ENCODE data around the gene SLC19A1.

Gene SLC19A1

DNA sequence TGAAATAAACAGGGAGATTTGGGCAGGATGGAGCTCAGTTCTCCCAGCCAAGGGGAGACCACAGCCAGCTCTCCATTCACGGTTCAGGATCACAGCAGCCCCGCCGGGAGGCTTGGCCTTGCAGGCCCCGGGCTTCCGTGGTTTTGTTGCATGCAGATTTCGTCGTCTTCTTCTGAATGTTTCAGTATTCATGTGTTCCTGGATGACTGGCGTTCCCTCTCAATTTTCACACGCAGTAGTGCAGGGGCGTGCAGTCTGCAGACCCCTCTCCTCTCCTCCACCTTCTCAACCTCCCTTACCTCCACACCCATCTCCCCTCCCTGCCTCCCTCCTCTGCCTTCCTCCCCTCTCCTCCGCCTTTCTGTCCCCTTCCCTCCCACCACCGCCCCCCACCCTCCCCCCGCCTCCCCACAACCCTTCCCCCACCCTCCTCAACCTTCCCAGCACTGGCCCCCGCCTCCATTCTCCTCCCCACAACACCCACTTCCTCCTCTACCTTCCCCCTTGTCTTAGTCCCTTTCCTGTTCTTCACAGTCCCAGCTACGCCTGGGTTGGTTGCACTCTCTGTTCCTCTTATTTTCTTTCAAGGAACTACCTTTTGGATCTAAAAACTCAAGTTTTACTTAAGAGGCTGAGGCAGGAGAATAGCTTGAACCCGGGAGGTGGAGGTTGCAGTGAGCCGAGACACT, 8.4 kb upstream of the SLC19A1 start:
- no peaks in the 10 kb centered on the region for H3K36me3 ChIP-seq (ENCODE audit: control insufficient read depth, insufficient read depth, low read length)
- TF ChIP-seq, protein P1, sequence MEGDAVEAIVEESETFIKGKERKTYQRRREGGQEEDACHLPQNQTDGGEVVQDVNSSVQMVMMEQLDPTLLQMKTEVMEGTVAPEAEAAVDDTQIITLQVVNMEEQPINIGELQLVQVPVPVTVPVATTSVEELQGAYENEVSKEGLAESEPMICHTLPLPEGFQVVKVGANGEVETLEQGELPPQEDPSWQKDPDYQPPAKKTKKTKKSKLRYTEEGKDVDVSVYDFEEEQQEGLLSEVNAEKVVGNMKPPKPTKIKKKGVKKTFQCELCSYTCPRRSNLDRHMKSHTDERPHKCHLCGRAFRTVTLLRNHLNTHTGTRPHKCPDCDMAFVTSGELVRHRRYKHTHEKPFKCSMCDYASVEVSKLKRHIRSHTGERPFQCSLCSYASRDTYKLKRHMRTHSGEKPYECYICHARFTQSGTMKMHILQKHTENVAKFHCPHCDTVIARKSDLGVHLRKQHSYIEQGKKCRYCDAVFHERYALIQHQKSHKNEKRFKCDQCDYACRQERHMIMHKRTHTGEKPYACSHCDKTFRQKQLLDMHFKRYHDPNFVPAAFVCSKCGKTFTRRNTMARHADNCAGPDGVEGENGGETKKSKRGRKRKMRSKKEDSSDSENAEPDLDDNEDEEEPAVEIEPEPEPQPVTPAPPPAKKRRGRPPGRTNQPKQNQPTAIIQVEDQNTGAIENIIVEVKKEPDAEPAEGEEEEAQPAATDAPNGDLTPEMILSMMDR (IDR thresholded peaks at IDR 0.05; ENCODE audit: insufficient read depth, low read length, poor library complexity, severe bottlenecking): no peak
- H3K27me3 ChIP-seq (replicated peaks; ENCODE audit: control insufficient read depth, insufficient read depth, low read length): no peaks in the 10 kb centered on the region; the same call in 1 of the 2 replicates
- DNase-seq (ENCODE audit: extremely low read depth, insufficient read length): peak; percentile 70
- H3K4me3 ChIP-seq (replicated peaks; ENCODE audit: low read depth, low read length): peak overlapping the region; percentile 12

DNA sequence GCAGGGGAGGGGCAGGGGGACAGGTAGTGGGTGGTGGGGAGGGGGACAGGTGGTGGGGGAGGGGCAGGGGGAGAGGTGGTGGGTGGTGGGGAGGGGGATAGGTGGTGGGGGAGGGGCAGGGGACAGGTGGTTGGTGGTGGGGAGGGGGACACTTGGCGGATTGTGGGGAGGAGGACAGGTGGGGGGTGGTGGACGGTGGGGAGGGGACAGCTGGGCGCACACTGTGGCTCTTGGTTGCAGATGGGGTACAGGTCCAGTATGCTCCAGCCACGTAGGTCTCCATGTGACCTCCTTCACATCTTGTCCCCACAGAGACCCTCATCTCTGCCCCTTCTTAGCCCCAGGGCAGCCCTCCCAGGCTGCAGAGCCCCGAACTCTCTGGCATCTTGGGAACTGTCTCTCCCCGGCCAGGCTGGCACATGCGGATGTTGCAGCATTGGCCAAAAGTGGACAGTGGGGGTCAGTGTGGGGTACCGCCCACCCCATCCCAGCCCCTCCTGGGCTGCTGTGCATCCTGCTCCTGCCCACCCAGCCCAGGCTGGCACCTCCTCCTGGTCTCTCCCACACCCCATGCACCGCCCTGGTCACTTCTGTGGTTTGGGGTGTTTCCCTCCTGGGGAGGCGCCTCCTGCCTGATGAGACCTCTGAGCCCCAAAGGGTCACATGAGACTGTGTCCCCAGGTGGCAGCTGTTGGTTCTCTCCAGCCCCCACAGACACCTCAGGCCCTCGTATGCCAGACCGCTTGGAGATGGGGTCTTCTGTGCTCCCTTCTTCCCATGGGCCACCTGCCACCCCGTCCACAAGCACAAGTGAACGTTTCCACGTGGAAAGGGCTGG, 7.6 kb upstream of the SLC19A1 start:
- peak; percentile 56 for DNase-seq (ENCODE audit: extremely low read depth, insufficient read length)
- Histone ChIP-seq H3K27me3 (replicated peaks; ENCODE audit: control insufficient read depth, insufficient read depth, low read length) (no peaks in the 10 kb centered on the region), H3K4me3 (replicated peaks; ENCODE audit: low read depth, low read length) (peak overlapping the region; percentile 12), H3K36me3 (ENCODE audit: control insufficient read depth, insufficient read depth, low read length) (no peaks in the 10 kb centered on the region)
- TF ChIP-seq, protein P1 (IDR thresholded peaks at IDR 0.05; ENCODE audit: insufficient read depth, low read length, poor library complexity, severe bottlenecking): peak; percentile 24

GRCh38 chr21:45548711-45549491, 6.7 kb upstream of the SLC19A1 start:
- Histone ChIP-seq H3K27me3 (replicated peaks; ENCODE audit: control insufficient read depth, insufficient read depth, low read length) (no peaks in the 10 kb centered on the region), H3K36me3 (ENCODE audit: control insufficient read depth, insufficient read depth, low read length) (no peaks in the 10 kb centered on the region), H3K4me3 (replicated peaks; ENCODE audit: low read depth, low read length) (no peak overlapping the region)
- TF ChIP-seq, protein P1 (IDR thresholded peaks at IDR 0.05; ENCODE audit: insufficient read depth, low read length, poor library complexity, severe bottlenecking): no peak
- DNase-seq (ENCODE audit: extremely low read depth, insufficient read length): no peak

DNA sequence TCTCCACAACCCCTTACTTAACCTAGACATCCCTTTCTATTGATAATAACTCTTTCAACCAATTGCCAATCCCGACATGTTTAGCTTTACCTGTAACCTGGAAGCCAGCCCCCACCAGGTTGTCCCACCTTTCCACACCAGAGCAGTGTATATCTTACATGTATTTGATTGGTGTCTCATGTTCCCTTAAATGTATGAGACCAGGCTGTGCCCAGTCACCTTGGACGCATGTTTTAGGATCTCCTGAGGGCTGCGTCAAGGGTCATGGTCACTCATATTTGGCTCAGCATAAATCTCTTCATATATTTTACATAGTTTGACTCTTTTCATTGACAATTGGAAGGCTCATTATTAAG, 5.3 kb upstream of the SLC19A1 start:
- no peak for DNase-seq (ENCODE audit: extremely low read depth, insufficient read length)
- H3K4me3 ChIP-seq (replicated peaks; ENCODE audit: low read depth, low read length): no peak overlapping the region
- no peaks in the 10 kb centered on the region for H3K27me3 ChIP-seq (replicated peaks; ENCODE audit: control insufficient read depth, insufficient read depth, low read length)
- TF ChIP-seq, protein P1 (IDR thresholded peaks at IDR 0.05; ENCODE audit: insufficient read depth, low read length, poor library complexity, severe bottlenecking): no peak
- no peaks in the 10 kb centered on the region for H3K36me3 ChIP-seq (ENCODE audit: control insufficient read depth, insufficient read depth, low read length)

DNA sequence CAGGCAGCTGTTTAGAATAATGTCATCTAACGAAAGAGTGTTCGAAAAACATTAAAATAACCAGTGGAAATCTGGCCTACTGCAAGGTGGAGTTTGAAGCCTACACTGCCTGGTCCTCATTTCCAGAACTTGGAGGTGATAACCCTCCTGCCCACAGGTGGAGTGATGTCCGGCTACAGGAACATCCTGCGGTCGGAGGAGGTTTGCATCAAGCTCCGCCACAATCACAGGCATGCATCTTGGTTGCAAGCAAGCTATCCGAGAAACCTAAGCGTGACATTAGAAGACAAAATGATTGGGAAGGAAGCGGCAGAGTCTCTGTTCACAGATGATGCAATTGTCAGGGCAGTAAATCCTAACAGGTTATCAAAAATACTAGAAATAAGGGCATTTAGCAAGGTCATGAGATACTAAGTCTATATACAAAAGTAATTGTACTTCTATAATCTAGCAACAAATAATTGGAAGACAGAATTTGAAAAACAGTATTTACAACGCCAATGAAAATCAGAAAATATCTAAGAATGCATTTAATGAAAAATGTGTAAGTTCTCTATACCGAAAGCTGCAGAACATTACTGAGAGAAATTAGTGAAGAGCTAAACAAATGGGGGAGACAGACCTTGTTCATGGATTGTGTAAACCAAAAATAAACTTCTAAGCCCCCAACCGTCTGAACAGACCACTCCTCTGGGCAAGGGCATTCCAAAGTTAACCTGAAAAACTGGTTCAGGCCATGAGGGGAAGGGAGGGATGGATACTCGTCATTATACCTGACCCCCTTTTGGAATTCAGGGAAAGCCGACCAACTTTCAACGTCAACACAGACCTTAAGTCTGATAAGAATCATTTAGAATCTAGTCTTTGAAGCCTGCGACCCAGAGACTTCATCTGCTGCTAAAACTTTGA, 4.7 kb upstream of the SLC19A1 start:
- Histone ChIP-seq H3K36me3 (ENCODE audit: control insufficient read depth, insufficient read depth, low read length) (no peaks in the 10 kb centered on the region), H3K4me3 (replicated peaks; ENCODE audit: low read depth, low read length) (no peak overlapping the region), H3K27me3 (replicated peaks; ENCODE audit: control insufficient read depth, insufficient read depth, low read length) (no peaks in the 10 kb centered on the region)
- no peak for DNase-seq (ENCODE audit: extremely low read depth, insufficient read length)
- TF ChIP-seq, protein P1 (IDR thresholded peaks at IDR 0.05; ENCODE audit: insufficient read depth, low read length, poor library complexity, severe bottlenecking): no peak
